ENCODE data around the gene SLIT3. TPM values are rescaled to one million over a fixed set of nuclear protein-coding genes. Genes with fewer than 3 reads are reported as not detected.

Gene SLIT3
- total and polyA plus RNA-seq, 10 of the 15 experiments (the other 5 are each of a cell fraction or from before 2014, with no cell fraction given) = 0.05 TPM; not detected in 9

- TF ChIP-seq CBX5 (IDR thresholded peaks at IDR 0.05; ENCODE audit: low read depth) (0 out of 2 replicates have a peak, but pooled peaks have one; percentile 35), ETV6 (conservative IDR thresholded peaks at IDR 0.05 in 1 of 2, IDR thresholded peaks at IDR 0.05 in 1 of 2; ENCODE audit: borderline replicate concordance in 1 of 2, low read depth in 1 of 2) (no peak), TCF12 (IDR thresholded peaks at IDR 0.05; ENCODE audit: low read depth, low read length) (0 out of 2 replicates have a peak, but pooled peaks have one; percentile 59), CUX1 (IDR thresholded peaks at IDR 0.05; ENCODE audit: insufficient replicate concordance, low read depth, low read length) (peak; percentile 72), IKZF2 (IDR thresholded peaks at IDR 0.05) (peak; percentile 88 to 90; a peak in 3 of 4 replicates), SPI1 (IDR thresholded peaks at IDR 0.05; ENCODE audit: borderline replicate concordance, insufficient read depth, low read depth, low read length) (peak; percentile 92), EP300 (IDR thresholded peaks at IDR 0.05; ENCODE audit: borderline replicate concordance in 1 of 2, control insufficient read depth in 1 of 2, low read depth in 2 of 2, low read length in 2 of 2) (peak in 1 of 2 experiments; percentile 65; a peak in 1 of 4 replicates), HDGF (IDR thresholded peaks at IDR 0.05) (0 out of 2 replicates have a peak, but pooled peaks have one; percentile 48), ATF2 (IDR thresholded peaks at IDR 0.05; ENCODE audit: low read length) (peak; percentile 57), DPF2 (IDR thresholded peaks at IDR 0.05) (peak; percentile 70; the same call in 1 of the 2 replicates), USF2 (IDR thresholded peaks at IDR 0.05; ENCODE audit: borderline replicate concordance, low read depth, low read length) (no peak), RELB (IDR thresholded peaks at IDR 0.05; ENCODE audit: low read depth) (peak; percentile 49; the same call in 1 of the 2 replicates), MTA2 (IDR thresholded peaks at IDR 0.05; ENCODE audit: low read depth) (peak; percentile 87), IKZF1 (conservative IDR thresholded peaks at IDR 0.05) (peak; percentile 77), GATAD2B (conservative IDR thresholded peaks at IDR 0.05; ENCODE audit: low read depth) (peak; percentile 91), PAX5 (IDR thresholded peaks at IDR 0.05; ENCODE audit: borderline replicate concordance, low read depth, low read length) (peak; percentile 69; the same call in 1 of the 2 replicates), EED (IDR thresholded peaks at IDR 0.05; ENCODE audit: low read depth) (peak; percentile 70; the same call in 1 of the 2 replicates)
Observed at GRCh38 chr5:168879929-168880328, 421.0 kb downstream of the SLIT3 start (continued).
